Measurements from ENCODE around the gene FSTL5. TPM values are rescaled to one million over a fixed set of nuclear protein-coding genes. Genes with fewer than 3 reads are reported as not detected.

FSTL5 gene
- total RNA-seq, 1 donor from 2014 or later = not detected

GRCh38 chr4:161466316-161466715 lies 697.5 kb downstream of the FSTL5 start:
- no peak for TF ChIP-seq CTCF (IDR thresholded peaks at IDR 0.05)
- ChIA-PET POLR2A (no interaction called here), CTCF (no interaction called here)
- H3K36me3 Mint-ChIP-seq (ENCODE audit: low read depth) = no peaks in the 10 kb centered on the region
- H3K27ac Mint-ChIP-seq = no peak overlapping the region
- no peak overlapping the region for H3K4me3 Mint-ChIP-seq
- no peaks in the 10 kb centered on the region for H3K4me1 Mint-ChIP-seq
- H3K9me3 Mint-ChIP-seq = peaks cover 6% of the 10 kb centered on the region
- no peaks in the 10 kb centered on the region for H3K27me3 Mint-ChIP-seq
- intact Hi-C loops (cut with micrococcal nuclease) = no loop called here
- DNase-seq (no peak), ATAC-seq (ENCODE audit: low read depth) (no peak)

GRCh38 chr4:161463436-161463835 lies 700.4 kb downstream of the FSTL5 start:
- no peak overlapping the region for H3K4me3 Mint-ChIP-seq
- H3K27me3 Mint-ChIP-seq = no peaks in the 10 kb centered on the region
- peaks cover 2% of the 10 kb centered on the region for H3K9me3 Mint-ChIP-seq
- H3K4me1 Mint-ChIP-seq = no peaks in the 10 kb centered on the region
- H3K36me3 Mint-ChIP-seq (ENCODE audit: low read depth) = no peaks in the 10 kb centered on the region
- DNase-seq (no peak), ATAC-seq (ENCODE audit: low read depth) (no peak)
- intact Hi-C loops (cut with micrococcal nuclease) = no loop called here
- H3K27ac Mint-ChIP-seq = no peak overlapping the region
- POLR2A ChIA-PET = no interaction called here
- CTCF ChIA-PET = no interaction called here
- TF ChIP-seq CTCF (IDR thresholded peaks at IDR 0.05) = no peak

GRCh38 chr4:161457906-161458305 lies 705.9 kb downstream of the FSTL5 start:
- ChIA-PET CTCF (no interaction called here), POLR2A (no interaction called here)
- TF ChIP-seq CTCF (IDR thresholded peaks at IDR 0.05) = no peak
- Mint-ChIP-seq H3K4me1 (no peaks in the 10 kb centered on the region), H3K4me3 (no peak overlapping the region), H3K36me3 (ENCODE audit: low read depth) (no peaks in the 10 kb centered on the region), H3K9me3 (no peaks in the 10 kb centered on the region), H3K27me3 (no peaks in the 10 kb centered on the region), H3K27ac (no peak overlapping the region)
- intact Hi-C loops (cut with micrococcal nuclease) = no loop called here
- ATAC-seq (ENCODE audit: low read depth) (no peak), DNase-seq (no peak)

- H3K27me3 Mint-ChIP-seq = no peaks in the 10 kb centered on the region
- intact Hi-C loops (cut with micrococcal nuclease) = no loop called here
- DNase-seq = no peak
- no peaks in the 10 kb centered on the region for H3K36me3 Mint-ChIP-seq (ENCODE audit: low read depth)
- ChIA-PET POLR2A (no interaction called here), CTCF (no interaction called here)
- no peaks in the 10 kb centered on the region for H3K9me3 Mint-ChIP-seq
- H3K4me1 Mint-ChIP-seq = no peaks in the 10 kb centered on the region
- no peak overlapping the region for H3K27ac Mint-ChIP-seq
- no peak for TF ChIP-seq CTCF (IDR thresholded peaks at IDR 0.05)
- no peak overlapping the region for H3K4me3 Mint-ChIP-seq
- ATAC-seq (ENCODE audit: low read depth) = no peak
Observed at GRCh38 chr4:161457311-161457710, 706.5 kb downstream of the FSTL5 start.

GRCh38 chr4:161454860-161455259 lies 708.9 kb downstream of the FSTL5 start:
- DNase-seq = no peak
- no peak overlapping the region for H3K27ac Mint-ChIP-seq
- ATAC-seq (ENCODE audit: low read depth) = no peak
- no peaks in the 10 kb centered on the region for H3K9me3 Mint-ChIP-seq
- no peak overlapping the region for H3K4me3 Mint-ChIP-seq
- intact Hi-C loops (cut with micrococcal nuclease) = no loop called here
- H3K27me3 Mint-ChIP-seq = no peaks in the 10 kb centered on the region
- TF ChIP-seq CTCF (IDR thresholded peaks at IDR 0.05) = no peak
- ChIA-PET POLR2A (no interaction called here), CTCF (no interaction called here)
- no peaks in the 10 kb centered on the region for H3K36me3 Mint-ChIP-seq (ENCODE audit: low read depth)
- no peaks in the 10 kb centered on the region for H3K4me1 Mint-ChIP-seq
